ENCODE data around the gene ERAS.

Gene ERAS

GRCh38 chrX:48831136-48831908, 5.0 kb downstream of the ERAS start:
- no peak for ATAC-seq

GRCh38 chrX:48831909-48832291, 5.6 kb downstream of the ERAS start:
- TF ChIP-seq TCF4 (CRISPR knock-in tag; IDR thresholded peaks at IDR 0.05; ENCODE audit: borderline replicate concordance) (no peak), ZNF8 (CRISPR knock-in tag; IDR thresholded peaks at IDR 0.05) (no peak), OSR1 (CRISPR knock-in tag; IDR thresholded peaks at IDR 0.05) (no peak), RARB (CRISPR knock-in tag; IDR thresholded peaks at IDR 0.05) (no peak), CREB5 (CRISPR knock-in tag; IDR thresholded peaks at IDR 0.05; ENCODE audit: low read depth) (no peak), BACH2 (CRISPR knock-in tag; IDR thresholded peaks at IDR 0.05; ENCODE audit: borderline replicate concordance) (no peak), PATZ1 (CRISPR knock-in tag; IDR thresholded peaks at IDR 0.05; ENCODE audit: borderline replicate concordance) (no peak), ZFP3 (CRISPR knock-in tag; IDR thresholded peaks at IDR 0.05) (no peak), ZFP30 (CRISPR knock-in tag; IDR thresholded peaks at IDR 0.05) (no peak), ZC3H10 (CRISPR knock-in tag; IDR thresholded peaks at IDR 0.05) (no peak), ARNTL (CRISPR knock-in tag; IDR thresholded peaks at IDR 0.05; ENCODE audit: borderline replicate concordance, low read depth) (no peak), CSDC2 (CRISPR knock-in tag; IDR thresholded peaks at IDR 0.05) (no peak), SNAI2 (CRISPR knock-in tag; IDR thresholded peaks at IDR 0.05) (no peak), GLIS3 (CRISPR knock-in tag; IDR thresholded peaks at IDR 0.05) (no peak)
- no peak for ATAC-seq

More at GRCh38 chrX:48831136-48831908, 5.0 kb downstream of the ERAS start:
- no peak for TF ChIP-seq ZNF565 (CRISPR knock-in tag; conservative IDR thresholded peaks at IDR 0.05; ENCODE audit: low read depth)
- no peak for TF ChIP-seq ZFP30 (CRISPR knock-in tag; IDR thresholded peaks at IDR 0.05)
- TF ChIP-seq TOX (CRISPR knock-in tag; IDR thresholded peaks at IDR 0.05; ENCODE audit: borderline replicate concordance) = no peak
- TF ChIP-seq ESRRG (CRISPR knock-in tag; IDR thresholded peaks at IDR 0.05) = no peak
- no peak for TF ChIP-seq OSR1 (CRISPR knock-in tag; IDR thresholded peaks at IDR 0.05)
- TF ChIP-seq ISL1 (CRISPR knock-in tag; IDR thresholded peaks at IDR 0.05) = no peak
- TF ChIP-seq ARNTL (CRISPR knock-in tag; IDR thresholded peaks at IDR 0.05; ENCODE audit: borderline replicate concordance, low read depth) = no peak
- TF ChIP-seq TSHZ2 (CRISPR knock-in tag; IDR thresholded peaks at IDR 0.05) = no peak
- TF ChIP-seq ZNF8 (CRISPR knock-in tag; IDR thresholded peaks at IDR 0.05) = no peak
- no peak for TF ChIP-seq ZFP3 (CRISPR knock-in tag; IDR thresholded peaks at IDR 0.05)
- TF ChIP-seq SNAI2 (CRISPR knock-in tag; IDR thresholded peaks at IDR 0.05) = no peak
- no peak for TF ChIP-seq PPARA (CRISPR knock-in tag; IDR thresholded peaks at IDR 0.05; ENCODE audit: borderline replicate concordance)
- no peak for TF ChIP-seq BACH2 (CRISPR knock-in tag; IDR thresholded peaks at IDR 0.05; ENCODE audit: borderline replicate concordance)
- no peak for TF ChIP-seq CREB5 (CRISPR knock-in tag; IDR thresholded peaks at IDR 0.05; ENCODE audit: low read depth)
- no peak for TF ChIP-seq ZC3H10 (CRISPR knock-in tag; IDR thresholded peaks at IDR 0.05)
- TF ChIP-seq GLIS3 (CRISPR knock-in tag; IDR thresholded peaks at IDR 0.05) = no peak
- no peak for TF ChIP-seq CSRNP3 (CRISPR knock-in tag; IDR thresholded peaks at IDR 0.05)
